Medulla oblongata (tissue), 1 donor: ENCODE data around the gene OR52D1.

Experiments
- DNase-seq: peaks from one replicate; pipeline ENCODE4 v3.0.0-alpha.2; 2015; ENCODE audit errors: extremely low spot score

Gene OR52D1

DNA sequence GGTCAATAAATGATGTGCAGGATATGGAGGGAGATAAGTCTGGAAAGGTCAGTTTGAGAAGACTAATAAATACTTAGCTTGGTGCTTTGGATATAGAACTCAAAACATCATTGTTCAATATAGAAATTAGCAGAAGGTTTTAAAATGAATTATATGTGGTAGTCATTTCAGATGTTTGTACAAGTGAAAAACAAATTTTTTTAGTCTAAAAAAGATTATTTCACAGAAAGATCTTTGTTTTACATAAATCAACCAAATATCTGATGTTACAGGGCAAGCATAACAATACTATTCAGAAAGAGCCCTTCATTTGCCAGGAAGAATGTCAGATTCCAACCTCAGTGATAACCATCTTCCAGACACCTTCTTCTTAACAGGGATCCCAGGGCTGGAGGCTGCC, at the start of gene OR52D1:
Gene OR52D1 (plus strand): TSS at position 301 of the 400 bp plus-strand sequence. CDS start 22 bp downstream, at position 323.
- no peak for DNase-seq

DNA sequence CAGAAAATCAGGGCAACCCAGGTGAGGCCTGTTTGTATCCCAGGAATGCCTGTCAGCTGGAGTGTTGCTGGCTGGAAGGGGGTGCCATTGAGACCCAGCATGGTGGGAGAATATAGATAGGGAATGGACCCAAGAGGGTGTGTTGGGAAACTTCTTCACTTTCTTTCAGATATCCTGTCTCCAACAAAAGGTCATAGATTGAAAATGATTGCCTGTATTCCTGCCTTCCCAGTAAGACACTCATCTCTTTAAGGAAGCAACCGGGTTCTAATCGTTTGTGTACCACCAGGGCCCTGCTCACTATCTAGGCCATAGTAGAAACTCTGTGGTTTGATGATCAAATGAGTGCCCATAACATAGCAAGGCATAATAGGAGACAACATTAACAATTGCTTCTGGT, 47.1 kb upstream of the OR52D1 start, which contains the start of gene OR51I1:
Gene OR51I1 (minus strand): TSS at position 101 of the 400 bp plus-strand sequence. CDS start 0 bp downstream, at position 101.
- DNase-seq = no peak

DNA sequence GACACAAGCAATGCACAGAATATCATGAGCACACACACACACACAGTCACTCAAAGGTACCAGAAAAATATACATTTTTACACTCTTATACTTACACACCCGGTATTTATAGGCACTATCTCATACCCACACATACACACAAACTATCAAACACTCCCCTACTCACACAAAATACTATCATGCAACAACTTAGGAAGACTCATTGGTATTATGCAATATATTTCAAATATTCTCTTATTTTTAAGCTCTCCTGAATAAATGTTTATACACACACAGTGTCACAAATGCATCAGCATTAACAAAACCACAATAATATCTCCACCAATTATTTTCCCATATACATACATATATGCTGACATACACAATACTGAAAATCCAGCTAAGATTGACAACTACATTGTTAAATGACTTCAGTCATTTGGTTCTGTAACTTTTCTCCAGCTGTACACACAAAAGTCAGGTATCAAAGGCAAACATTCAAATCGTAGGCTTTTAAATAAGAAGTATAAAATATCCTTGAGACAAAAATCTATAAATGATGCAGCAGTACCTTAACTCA, 44.6 kb upstream of the OR52D1 start:
- DNase-seq = no peak

- DNase-seq = no peak
Measured at GRCh38 chr11:5449023-5449422, 39.5 kb upstream of the OR52D1 start, which contains the start of gene OR51I2. TSS of gene OR51I2 (plus strand) at chr11:5449323. CDS start at chr11:5453489, 4,166 bp downstream.

- no peak for DNase-seq
Measured at GRCh38 chr11:5449432-5449831, 39.1 kb upstream of the OR52D1 start.

- DNase-seq = no peak
Measured at GRCh38 chr11:5460983-5461621, 27.4 kb upstream of the OR52D1 start.

GRCh38 chr11:5467527-5467926, 21.0 kb upstream of the OR52D1 start:
- peak; percentile 3 for DNase-seq

GRCh38 chr11:5473921-5474320, 14.6 kb upstream of the OR52D1 start:
- no peak for DNase-seq

- DNase-seq = peak; percentile 67
Measured at GRCh38 chr11:5476186-5476819, 12.2 kb upstream of the OR52D1 start.

DNA sequence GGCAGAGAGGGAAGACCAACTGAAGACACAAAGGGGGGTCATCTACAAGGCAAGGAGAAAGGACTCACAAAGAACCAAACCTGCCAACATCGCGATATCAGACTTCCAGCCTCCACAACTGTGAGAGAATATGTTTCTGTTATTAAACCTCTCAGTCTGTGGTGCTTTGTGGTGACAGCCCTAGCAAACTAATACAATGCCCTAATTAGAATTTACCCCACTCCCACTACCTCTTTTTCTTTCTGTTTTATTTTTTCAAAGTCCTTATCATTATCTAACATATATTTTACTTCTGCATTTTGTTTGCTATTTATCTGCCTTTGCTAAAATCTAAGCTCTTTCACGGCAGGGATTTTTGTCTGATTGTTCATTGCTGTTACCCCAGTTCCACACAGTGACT, 2.5 kb upstream of the OR52D1 start:
- DNase-seq = no peak

DNA sequence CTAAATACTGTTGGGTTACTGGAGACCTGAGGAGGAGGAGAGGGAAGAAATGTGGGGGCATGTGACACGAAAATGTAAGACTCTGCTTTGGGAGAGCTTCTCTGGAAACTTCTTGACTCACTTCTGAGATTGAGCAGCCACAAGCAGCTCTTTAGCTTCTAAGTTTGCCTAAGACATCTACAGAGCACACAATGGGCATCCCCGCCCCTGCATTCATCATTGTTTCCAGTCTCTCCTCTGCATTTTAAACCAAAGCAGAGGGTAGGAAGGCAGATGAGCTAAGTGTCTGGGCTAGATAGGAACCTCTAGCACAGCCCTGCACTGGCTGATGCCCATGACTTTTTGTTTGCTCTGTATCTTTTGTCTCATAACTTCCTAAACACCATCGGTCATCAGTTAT, 2.1 kb upstream of the OR52D1 start:
- DNase-seq = no peak

DNA sequence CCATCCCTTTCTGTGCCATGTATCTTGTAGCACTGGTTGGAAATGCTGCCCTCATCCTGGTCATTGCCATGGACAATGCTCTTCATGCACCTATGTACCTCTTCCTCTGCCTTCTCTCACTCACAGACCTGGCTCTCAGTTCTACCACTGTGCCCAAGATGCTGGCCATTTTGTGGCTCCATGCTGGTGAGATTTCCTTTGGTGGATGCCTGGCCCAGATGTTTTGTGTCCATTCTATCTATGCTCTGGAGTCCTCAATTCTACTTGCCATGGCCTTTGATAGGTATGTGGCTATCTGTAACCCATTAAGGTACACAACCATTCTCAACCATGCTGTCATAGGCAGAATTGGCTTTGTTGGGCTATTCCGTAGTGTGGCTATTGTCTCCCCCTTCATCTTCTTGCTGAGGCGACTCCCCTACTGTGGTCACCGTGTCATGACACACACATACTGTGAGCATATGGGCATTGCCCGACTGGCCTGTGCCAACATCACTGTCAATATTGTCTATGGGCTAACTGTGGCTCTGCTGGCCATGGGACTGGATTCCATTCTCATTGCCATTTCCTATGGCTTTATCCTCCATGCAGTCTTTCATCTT, 414 bp downstream of the OR52D1 start:
- no peak for DNase-seq

DNA sequence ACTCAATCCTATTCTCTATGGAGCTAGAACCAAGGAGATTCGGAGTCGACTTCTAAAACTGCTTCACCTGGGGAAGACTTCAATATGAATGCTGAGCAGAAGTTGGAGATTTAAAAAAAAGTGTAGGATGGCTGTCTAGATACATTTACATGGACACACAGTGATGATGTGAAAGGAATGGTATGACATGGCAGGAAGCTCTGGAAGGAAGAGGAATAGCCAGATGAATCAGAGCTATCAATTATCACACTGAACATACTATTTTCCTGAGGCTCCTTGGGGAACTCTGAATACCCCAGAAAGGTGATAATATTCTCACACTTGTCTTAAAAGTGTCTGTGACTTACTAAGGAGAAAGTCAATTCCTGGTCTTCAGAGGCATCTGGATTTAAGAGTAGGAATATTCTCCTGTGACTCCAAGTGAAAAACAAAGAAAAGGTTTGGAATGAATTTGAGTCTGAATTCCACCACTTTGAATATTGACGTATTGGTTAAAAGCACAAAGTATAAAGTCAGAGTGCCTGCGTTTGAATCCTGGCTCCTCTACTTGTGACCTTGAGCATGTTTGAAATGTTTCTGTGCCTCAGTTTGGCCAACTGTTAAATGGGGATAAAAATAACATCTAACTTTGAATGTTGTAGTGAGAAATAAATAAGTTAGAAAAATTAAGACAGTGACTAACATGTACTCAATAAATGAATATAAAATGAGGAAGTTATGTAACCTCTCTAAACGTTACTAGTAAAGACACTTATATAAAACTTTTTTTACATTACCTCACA, 1.3 kb downstream of the OR52D1 start:
- DNase-seq = no peak

DNA sequence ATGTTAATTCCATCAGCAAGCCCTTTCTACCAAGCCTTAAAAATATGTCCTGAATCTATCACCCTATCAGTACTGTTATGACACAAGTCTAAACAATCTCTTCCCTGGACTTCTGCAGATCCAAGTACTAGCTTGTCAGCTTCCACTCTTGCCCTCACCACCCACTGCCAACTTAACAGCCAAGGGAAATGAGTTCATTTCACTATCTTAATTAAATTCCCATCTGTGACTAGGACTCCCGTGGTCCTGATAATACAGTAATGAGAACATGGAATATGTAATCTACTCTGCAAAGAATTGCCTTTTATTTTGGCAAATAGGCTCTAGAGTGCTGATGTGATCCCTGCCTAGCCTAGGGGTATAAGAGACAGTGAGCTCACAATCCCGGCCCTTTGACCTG, 11.2 kb downstream of the OR52D1 start:
- DNase-seq = no peak

DNA sequence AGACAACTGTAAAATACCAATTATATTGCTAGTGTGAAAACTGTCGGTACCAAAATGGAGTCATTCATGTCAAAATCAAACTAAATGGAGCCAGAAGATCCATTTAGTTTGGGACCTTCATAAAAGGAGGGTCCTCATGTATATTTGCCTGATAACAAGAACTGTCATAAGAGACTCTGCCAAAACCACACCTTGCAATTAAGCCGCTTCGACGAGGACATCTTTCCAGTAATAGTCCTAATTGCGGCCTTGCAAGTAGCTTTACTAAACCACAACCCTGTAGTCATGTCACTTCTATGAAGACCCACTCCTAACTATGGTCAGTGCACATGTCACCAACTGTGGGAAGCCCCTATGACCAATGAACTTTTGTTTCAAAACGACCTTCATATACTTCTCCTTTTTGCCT, 11.9 kb downstream of the OR52D1 start:
- no peak for DNase-seq

DNA sequence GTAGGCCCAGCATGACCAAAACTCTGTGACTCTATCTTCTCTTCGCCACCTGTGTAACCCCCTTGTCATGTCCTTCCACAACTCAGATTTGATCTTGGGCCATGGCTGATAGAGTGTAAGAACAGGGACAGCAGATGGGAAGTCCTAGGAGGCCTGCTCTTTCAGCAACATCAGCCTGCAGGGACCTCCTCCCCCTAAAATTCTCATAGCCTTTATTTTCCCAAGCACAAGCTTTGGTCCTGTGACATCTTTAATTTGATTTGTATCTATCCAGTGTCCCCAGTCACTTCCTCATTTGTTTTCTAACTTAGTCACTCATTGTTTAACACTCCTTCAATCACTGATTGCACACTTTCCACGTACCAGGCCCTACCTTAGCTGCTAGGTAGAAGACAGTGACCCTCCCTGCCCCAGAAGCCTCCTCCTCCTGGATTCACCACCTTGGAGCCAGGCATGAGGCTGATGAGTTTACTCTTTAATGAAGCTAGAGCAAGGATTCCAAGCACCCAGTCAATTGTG, 16.0 kb downstream of the OR52D1 start:
- DNase-seq = no peak

DNA sequence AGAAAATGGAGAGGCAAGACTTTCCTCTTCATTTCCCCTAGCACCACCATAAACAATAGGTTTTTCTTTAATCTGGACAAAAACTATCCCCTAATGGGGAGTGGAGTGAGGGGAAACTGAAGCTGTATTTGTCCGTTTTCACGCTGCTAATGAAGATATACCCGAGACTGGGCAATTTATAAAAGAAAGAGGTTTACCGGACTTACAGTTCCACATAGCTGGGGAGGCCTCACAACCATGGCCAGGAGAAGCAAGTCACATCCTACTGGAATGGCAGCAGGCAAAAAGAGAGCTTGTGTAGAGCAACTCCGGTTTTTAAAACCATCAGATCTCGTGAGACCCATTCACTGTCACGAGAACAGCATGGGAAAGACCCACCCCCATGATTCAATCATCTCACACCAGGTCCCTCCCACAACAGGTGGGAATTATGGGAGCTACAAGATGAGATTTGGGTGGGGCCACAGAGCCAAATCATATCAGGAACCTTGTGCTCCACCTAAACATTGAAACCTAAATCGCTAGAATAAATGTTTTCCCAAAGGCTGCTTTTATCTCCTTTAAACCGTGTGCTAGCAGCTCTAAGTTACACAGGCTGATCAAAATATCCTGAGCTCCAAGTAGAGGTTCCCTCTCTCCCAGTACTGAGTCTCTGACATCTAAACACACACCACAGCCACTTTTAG, 17.0 kb downstream of the OR52D1 start:
- DNase-seq = no peak

DNA sequence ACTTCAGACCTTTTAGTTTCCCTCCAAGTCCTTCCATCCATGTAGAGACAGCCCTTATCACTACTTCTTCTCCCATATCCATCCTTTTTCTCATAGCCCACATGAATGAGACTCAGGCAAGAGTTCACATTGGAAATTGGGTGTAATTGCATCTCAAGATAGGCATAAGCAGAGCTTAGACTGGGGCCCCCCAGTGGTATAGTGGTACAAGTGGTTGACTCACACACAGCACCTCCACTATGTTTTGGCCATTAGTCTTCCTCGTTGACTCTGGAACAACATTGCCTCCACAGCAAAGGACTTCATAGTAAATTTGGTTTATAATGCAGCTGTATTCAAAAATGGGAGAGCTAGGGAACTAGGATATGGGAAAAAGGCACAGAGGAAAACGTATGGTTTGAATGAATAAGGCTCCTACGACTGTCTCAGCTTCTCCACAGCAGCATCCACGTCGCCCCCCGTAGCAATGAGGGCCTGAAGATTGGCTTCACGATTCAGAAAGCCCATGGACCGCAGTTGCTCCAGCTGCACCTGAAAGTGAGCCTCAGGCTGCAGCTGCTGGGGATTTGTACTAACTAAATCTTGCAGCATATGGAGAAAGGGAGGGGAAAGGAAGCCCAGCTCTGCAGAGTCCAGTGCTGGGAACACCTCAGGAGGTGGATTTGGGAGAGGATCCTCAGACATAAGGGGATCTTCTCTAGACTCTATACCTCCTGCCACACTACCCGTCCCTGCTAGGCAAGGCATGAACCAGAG, 18.9 kb downstream of the OR52D1 start:
- no peak for DNase-seq

GRCh38 chr11:5507933-5508305, 19.4 kb downstream of the OR52D1 start:
- no peak for DNase-seq

DNA sequence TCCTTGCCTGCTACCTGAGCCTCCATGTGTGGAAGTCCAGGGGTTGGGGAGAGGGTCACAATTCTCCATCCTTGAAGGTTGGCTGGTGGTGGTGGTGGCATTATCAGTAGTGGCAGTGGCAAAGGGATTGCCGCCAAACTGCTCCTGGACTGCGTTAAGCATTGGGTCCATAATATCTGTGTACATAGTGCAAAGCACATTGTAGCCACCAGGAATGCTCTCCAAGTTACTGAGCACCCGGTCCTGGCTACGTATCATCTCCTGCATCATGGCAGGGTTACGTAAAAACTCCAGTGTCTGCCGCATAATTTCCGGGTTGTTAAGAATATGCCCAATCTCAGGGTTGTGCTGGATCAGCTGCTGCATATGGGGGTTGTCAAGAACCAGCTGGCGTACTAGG, 20.1 kb downstream of the OR52D1 start:
- DNase-seq = no peak
